Caco-2 (cell line): ENCODE data around the gene TRAK2. TPM values are rescaled to one million over a fixed set of nuclear protein-coding genes. Genes with fewer than 3 reads are reported as not detected.
"Not testable (repeated sequence)": the region's sequence is repeated elsewhere in the genome, so short reads cannot be mapped to it uniquely, and the experiment has no call there.

Experiments used
- BruUV-seq: library from RNA; stranded (reverse); fragments of 400-500 nt; replicated peaks from 2 replicates; lab custom pipeline; 2021; lab: Mats Ljungman, UMichigan
- CTCF ChIA-PET: fragments of 300-600 bp; sonication (Branson Sonifier 250); formaldehyde crosslinking; loops from one replicate; lab custom pipeline; 2022; ENCODE audit warnings: antibody characterized with exemption; lab: Charles Lee
- POLR2A ChIA-PET: fragments of 300-600 bp; sonication (Branson Sonifier 250); formaldehyde crosslinking; loops from one replicate; lab custom pipeline; 2022; ENCODE audit warnings: antibody characterized with exemption; lab: Charles Lee
- DNase-seq, 2 experiments: peaks; one replicate each; pipeline versions ENCODE4 v3.0.0 to v3.0.0-alpha.2; 2020 to 2022
- H3K27me3 ChIP-seq: replicated peaks from 2 replicates; pipeline ENCODE4 v1.6.0; 2011; ENCODE audit warnings: low read length; ENCODE audit not compliant: control insufficient read depth, insufficient read depth
- H3K36me3 ChIP-seq: 2 replicates; pipeline ENCODE4 v1.5.1; 2011; ENCODE audit warnings: low read length; ENCODE audit not compliant: control insufficient read depth, insufficient read depth
- H3K4me1 ChIP-seq: fragments of 250-450 bp; sonication (Bioruptor Pico); 2 replicates; pipeline ENCODE4 v1.5.1; 2020; ENCODE audit warnings: mild to moderate bottlenecking
- H3K4me3 ChIP-seq: 2 replicates; pipeline ENCODE4 v1.5.1; 2011; ENCODE audit warnings: low read depth, mild to moderate bottlenecking, control low read depth, low read length
- H3K9me3 ChIP-seq: fragments of 250-450 bp; sonication (Bioruptor Pico); 2 replicates; pipeline ENCODE4 v1.5.1; 2020; ENCODE audit warnings: mild to moderate bottlenecking, moderate library complexity
- H3K27ac Mint-ChIP-seq: one replicate; pipeline ENCODE4 v1.8.0; 2022; ENCODE audit warnings: mixed read lengths; ENCODE audit not compliant: unreplicated experiment
- H3K27me3 Mint-ChIP-seq: one replicate; pipeline ENCODE4 v1.8.0; 2022; ENCODE audit warnings: mixed read lengths; ENCODE audit not compliant: insufficient read depth, unreplicated experiment
- H3K36me3 Mint-ChIP-seq: one replicate; pipeline ENCODE4 v1.8.0; 2022; ENCODE audit warnings: mild to moderate bottlenecking, mixed read lengths; ENCODE audit not compliant: insufficient read depth, unreplicated experiment
- H3K4me1 Mint-ChIP-seq: one replicate; pipeline ENCODE4 v1.8.0; 2022; ENCODE audit warnings: low read depth, mixed read lengths; ENCODE audit not compliant: unreplicated experiment
- H3K4me3 Mint-ChIP-seq: one replicate; pipeline ENCODE4 v1.8.0; 2022; ENCODE audit warnings: mild to moderate bottlenecking, moderate library complexity, mixed read lengths; ENCODE audit not compliant: unreplicated experiment
- H3K9me3 Mint-ChIP-seq: one replicate; pipeline ENCODE4 v1.8.0; 2022; ENCODE audit warnings: mixed read lengths; ENCODE audit not compliant: unreplicated experiment
- CTCF ChIP-seq, 2 experiments: fragments of 200-600 bp in 1 of 2; IDR thresholded peaks; 1 replicate in 1 of 2; 2 replicates in 1 of 2; pipeline versions ENCODE4 v1.5.1 to v1.8.0; 2011 to 2022; ENCODE audit warnings: antibody characterized with exemption in 1 of 2, control low read depth in 1 of 2, inconsistent platforms in 1 of 2, low read depth in 1 of 2, low read length in 1 of 2, mild to moderate bottlenecking in 1 of 2, moderate library complexity in 1 of 2; ENCODE audit not compliant: insufficient read depth in 1 of 2, severe bottlenecking in 1 of 2, unreplicated experiment in 1 of 2
- intact Hi-C: fragments of 100-400 bp; cut with micrococcal nuclease; formaldehyde crosslinking; loops from one replicate; pipeline ENCODE4 v1.10.0; 2022; ENCODE audit not compliant: unreplicated experiment
- total RNA-seq: library from RNA; stranded (reverse); gene quantifications from 2 replicates; pipeline ENCODE4 v1.2.3, GENCODE V29; 2022

Gene TRAK2
- total RNA-seq, 1 experiment from 2014 or later, result 23.2 TPM

- H3K27me3 Mint-ChIP-seq, result no peaks in the 10 kb centered on the region
- H3K27ac Mint-ChIP-seq, result no peak overlapping the region
- peaks cover under 1% of the 10 kb centered on the region for H3K4me1 Mint-ChIP-seq
- CTCF ChIA-PET, result no interaction called here
- DNase-seq, result no peak
- H3K27me3 ChIP-seq, result no peaks in the 10 kb centered on the region
- POLR2A ChIA-PET, result interaction anchor here (0.5 kb wide), 1 partner anchor 19 kb away, joined by 4 read pairs; the partner anchor contains the start of genes STRADB and TRAK2
- no TSS peak for BruUV-seq
- intact Hi-C loops, result no loop called here
- H3K4me3 ChIP-seq, result no peak overlapping the region
- H3K36me3 ChIP-seq, result no peaks in the 10 kb centered on the region
- H3K9me3 ChIP-seq, result no peaks in the 10 kb centered on the region
- no peaks in the 10 kb centered on the region for H3K36me3 Mint-ChIP-seq
- peaks cover 18% of the 10 kb centered on the region for H3K4me1 ChIP-seq
- H3K4me3 Mint-ChIP-seq, result no peak overlapping the region
- peaks cover 10% of the 10 kb centered on the region for H3K9me3 Mint-ChIP-seq
- no peak for TF ChIP-seq CTCF (IDR thresholded peaks at IDR 0.05; ENCODE audit: insufficient read depth in 1 of 2, low read depth in 1 of 2, low read length in 1 of 2, severe bottlenecking in 1 of 2, unreplicated experiment in 1 of 2)
These were observed 19.1 kb downstream of the TRAK2 start for GRCh38 chr2:201432038-201432620.

GRCh38 chr2:201430839-201431238 lies 20.4 kb downstream of the TRAK2 start:
- no peaks in the 10 kb centered on the region for H3K36me3 ChIP-seq
- H3K9me3 Mint-ChIP-seq, result peaks cover 10% of the 10 kb centered on the region
- H3K36me3 Mint-ChIP-seq, result no peaks in the 10 kb centered on the region
- no peak overlapping the region for H3K27ac Mint-ChIP-seq
- intact Hi-C loops, result no loop called here
- BruUV-seq, result no TSS peak
- no peak overlapping the region for H3K4me3 Mint-ChIP-seq
- no peaks in the 10 kb centered on the region for H3K27me3 Mint-ChIP-seq
- no peak for TF ChIP-seq CTCF (IDR thresholded peaks at IDR 0.05; ENCODE audit: insufficient read depth in 1 of 2, low read depth in 1 of 2, low read length in 1 of 2, severe bottlenecking in 1 of 2, unreplicated experiment in 1 of 2)
- no peak for DNase-seq
- ChIA-PET POLR2A (no interaction called here), CTCF (no interaction called here)
- H3K4me1 ChIP-seq, result peaks cover 18% of the 10 kb centered on the region
- no peak overlapping the region for H3K4me3 ChIP-seq
- no peaks in the 10 kb centered on the region for H3K9me3 ChIP-seq
- H3K4me1 Mint-ChIP-seq, result no peaks in the 10 kb centered on the region
- no peaks in the 10 kb centered on the region for H3K27me3 ChIP-seq

GRCh38 chr2:201430322-201430721 lies 20.9 kb downstream of the TRAK2 start:
- H3K36me3 ChIP-seq, H3K4me1 Mint-ChIP-seq, BruUV-seq, DNase-seq, H3K9me3 ChIP-seq, H3K27me3 Mint-ChIP-seq, H3K4me3 Mint-ChIP-seq, H3K27me3 ChIP-seq, H3K36me3 Mint-ChIP-seq, H3K9me3 Mint-ChIP-seq, H3K27ac Mint-ChIP-seq, intact Hi-C loops, POLR2A ChIA-PET, CTCF ChIA-PET, H3K4me3 ChIP-seq: not testable (repeated sequence)
- peaks cover 18% of the 10 kb centered on the region for H3K4me1 ChIP-seq

- H3K27me3 Mint-ChIP-seq, BruUV-seq, H3K36me3 Mint-ChIP-seq, POLR2A ChIA-PET, H3K36me3 ChIP-seq, H3K27me3 ChIP-seq, H3K4me1 Mint-ChIP-seq, DNase-seq, H3K4me3 ChIP-seq, CTCF ChIA-PET, intact Hi-C loops, H3K9me3 ChIP-seq, H3K9me3 Mint-ChIP-seq, H3K4me3 Mint-ChIP-seq, H3K27ac Mint-ChIP-seq: not testable (repeated sequence)
- H3K4me1 ChIP-seq, result peaks cover 18% of the 10 kb centered on the region
These were observed 21.4 kb downstream of the TRAK2 start for GRCh38 chr2:201429835-201430234.

- H3K27ac Mint-ChIP-seq, DNase-seq, POLR2A ChIA-PET, CTCF ChIA-PET, H3K36me3 Mint-ChIP-seq, H3K4me3 ChIP-seq, H3K4me1 Mint-ChIP-seq, H3K36me3 ChIP-seq, H3K27me3 Mint-ChIP-seq, H3K27me3 ChIP-seq, H3K9me3 Mint-ChIP-seq, BruUV-seq, H3K4me3 Mint-ChIP-seq, H3K9me3 ChIP-seq, intact Hi-C loops: not testable (repeated sequence)
- H3K4me1 ChIP-seq, result peaks cover 12% of the 10 kb centered on the region
These were observed 22.9 kb downstream of the TRAK2 start for GRCh38 chr2:201428366-201428765.
